ENCODE measurements around the gene CAMKV.
"Not testable (repeated sequence)": the region's sequence is repeated elsewhere in the genome, so short reads cannot be mapped to it uniquely, and the experiment has no call there.

CAMKV gene

GRCh38 chr3:49845694-49846093 lies 24.0 kb downstream of the CAMKV start:
- no peak for DNase-seq

DNA sequence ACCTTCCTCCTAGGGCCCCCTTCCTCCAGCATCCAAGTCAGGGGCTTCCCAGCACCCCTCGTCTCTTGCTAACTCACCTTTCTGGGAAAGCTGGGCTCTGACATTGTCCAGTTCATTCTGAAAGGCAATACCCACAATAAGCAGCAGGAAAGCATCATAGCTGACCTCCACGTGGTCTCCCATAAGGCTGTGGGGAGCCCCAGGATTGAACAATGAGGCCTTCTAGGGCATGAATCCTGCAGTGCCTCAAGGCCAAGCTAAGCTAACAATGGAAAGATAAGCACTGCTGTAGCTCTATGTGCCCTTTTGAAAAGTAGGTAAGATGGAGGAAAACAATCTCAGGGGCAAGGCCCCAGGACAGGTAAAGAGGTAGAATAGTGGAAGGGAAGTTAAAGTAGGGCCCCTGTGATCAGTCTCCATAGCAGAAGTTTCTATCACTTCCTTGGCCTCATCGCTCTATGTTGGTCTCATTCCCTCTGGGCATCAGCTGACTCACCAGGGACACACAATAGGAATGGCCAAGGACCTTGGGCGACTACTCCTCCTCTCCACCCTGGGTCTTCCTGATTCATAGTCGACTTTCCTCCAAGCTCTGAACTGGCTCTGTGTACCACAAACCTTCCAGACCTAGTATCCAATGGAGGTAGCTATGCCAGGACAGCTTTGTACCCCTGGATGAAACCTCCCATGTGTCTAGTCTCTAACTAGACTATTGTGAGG lies 25.1 kb downstream of the CAMKV start:
- no peak for DNase-seq

DNA sequence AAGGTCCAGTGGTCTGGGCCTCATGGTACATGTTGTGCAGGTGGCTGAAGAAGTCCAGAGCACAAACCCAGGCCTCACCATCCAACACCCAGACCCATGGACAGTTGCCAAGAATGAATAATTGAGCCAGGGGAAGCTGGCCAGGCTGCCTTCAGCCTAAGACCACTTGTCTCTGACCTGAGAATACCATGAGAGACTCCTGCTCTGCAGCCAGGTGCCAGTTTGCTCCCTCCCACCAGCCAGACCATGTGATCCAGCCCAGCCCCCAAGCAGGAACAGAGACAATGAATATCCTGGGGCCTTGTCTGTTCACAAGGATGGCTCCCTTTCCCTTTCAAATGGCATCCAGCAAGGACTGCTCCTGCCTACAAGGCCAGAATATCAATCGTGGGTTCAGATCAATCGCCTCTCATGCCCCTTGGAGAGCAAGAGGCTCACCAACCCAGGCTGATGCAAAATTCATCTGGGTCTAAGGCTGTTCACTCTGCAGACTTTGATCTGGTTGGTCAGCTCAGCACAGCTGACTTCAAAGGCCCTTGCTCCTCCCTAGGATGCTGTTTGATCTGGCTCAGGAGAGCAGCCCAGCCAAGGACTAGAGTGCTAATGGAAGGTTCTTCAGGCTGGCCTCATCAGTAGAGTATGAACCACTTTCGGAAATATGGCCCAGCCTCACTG lies 26.7 kb downstream of the CAMKV start:
- DNase-seq = no peak

DNA sequence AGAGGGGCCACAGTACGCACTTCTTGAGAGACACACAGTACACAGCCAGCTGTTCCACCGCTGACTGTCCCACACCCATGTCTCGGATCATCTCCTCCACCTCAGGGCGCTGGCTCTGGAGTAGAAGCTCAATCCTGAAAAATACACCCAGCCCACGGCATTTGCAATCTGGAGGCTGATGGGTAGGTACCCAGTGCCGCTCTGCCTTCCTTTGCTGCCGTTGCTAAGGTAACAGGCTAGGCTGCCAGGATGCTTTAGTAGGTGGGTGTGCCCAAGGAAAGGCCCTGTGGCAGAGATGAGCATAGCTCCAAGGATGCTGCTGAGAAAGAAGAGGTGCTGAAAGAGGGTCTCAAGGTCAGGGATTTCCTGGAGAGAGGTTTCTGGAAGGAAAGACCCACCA lies 27.9 kb downstream of the CAMKV start:
- DNase-seq = no peak

DNA sequence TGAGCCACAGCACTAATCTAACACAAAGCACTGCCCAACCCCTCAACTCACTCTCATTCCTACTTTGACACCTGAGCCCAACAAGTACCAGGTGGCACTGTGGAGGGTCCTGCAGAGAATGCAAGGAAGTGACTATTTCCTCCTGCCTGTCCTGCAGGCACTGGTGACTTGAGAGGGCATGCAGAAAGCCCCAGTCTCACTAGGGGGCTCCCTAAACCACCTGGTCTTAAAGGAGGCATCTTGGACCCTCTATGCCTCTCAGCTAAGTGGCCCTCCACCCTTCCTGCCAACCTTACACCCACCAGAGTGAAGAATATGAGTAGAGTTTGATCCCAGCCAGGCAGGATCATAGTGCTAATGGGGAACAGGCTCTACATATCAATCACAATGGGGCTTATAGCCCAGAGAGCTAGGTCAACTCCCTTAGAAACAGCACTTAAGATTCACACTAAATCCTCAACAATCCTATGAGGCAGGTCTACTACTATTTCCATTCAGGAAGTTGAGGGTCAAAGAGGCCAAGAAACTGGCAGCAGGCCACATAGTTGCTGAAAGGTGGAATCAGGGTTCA lies 28.5 kb downstream of the CAMKV start:
- DNase-seq = no peak

DNA sequence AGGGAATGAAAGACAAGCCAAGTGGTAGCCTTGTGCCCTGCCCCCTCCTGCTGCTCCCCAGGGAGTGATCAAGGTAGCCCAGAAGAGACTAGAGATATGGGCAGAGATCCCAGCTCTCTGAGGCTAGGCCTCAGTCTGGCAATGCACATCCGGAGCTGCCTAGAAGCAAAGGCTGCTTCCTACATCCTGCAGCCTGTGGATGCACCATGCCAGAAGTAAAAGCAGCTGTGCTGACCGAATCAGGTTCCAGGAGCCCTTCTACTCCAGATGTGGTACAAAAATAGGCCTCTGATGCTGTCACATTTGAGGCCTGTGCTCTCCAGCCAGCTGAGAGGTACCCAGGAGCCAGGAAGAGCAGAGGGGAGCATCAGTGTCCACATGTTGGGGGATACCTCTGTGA lies 29.3 kb downstream of the CAMKV start:
- DNase-seq = no peak

DNA sequence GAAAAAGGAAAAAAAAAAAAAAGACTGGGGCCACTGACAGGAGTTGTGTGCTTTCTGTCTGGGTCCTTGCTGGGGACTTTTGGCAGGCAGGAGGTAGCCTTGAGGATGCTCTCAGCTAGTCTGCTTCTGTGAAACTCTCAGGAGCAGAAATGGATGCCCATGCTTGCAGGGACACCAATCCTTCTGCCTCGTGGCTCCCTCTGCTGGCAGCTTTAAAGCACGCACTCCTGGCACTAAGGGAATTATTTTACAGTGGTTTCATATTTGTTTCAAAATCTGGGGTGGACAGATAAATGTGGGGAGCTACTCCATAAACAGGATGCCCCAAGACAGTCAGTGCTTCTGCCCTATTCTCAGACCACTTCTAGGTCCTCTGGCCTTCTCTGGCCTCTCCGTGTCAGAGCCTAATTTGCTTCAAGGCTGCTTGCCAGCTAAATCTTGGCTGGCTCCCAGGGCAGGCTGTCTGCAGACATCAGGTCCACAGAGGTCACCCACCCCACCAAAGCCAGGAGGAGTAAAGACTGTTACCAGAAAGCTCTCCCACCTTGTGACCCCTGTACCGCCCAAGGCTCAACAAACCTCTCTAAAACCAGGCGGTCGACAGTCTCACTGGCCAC lies 30.4 kb downstream of the CAMKV start:
- DNase-seq = no peak

- DNase-seq = no peak
Measured at GRCh38 chr3:49831341-49831740, 38.4 kb downstream of the CAMKV start.

GRCh38 chr3:49826016-49826415 lies 43.7 kb downstream of the CAMKV start:
- no peak for DNase-seq

DNA sequence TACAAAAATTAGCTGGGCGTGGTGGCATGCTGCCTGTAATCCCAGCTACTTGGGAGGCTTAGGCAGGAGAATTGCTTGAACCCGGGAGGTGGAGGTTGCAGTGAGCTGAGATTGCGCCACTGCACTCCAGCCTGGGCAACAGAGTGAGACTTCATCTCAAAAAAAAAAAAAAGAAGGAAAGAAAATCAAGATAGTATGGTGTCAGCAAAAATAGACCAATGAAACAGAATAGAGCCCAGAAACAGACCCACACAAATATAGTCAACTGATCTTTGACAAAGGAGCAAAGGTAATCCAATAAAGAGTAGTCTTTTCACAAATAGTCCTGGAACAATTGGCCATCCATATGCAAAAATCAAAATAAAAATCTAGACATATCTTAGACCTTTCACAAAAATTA lies 46.6 kb downstream of the CAMKV start:
- DNase-seq = not testable (repeated sequence)

DNA sequence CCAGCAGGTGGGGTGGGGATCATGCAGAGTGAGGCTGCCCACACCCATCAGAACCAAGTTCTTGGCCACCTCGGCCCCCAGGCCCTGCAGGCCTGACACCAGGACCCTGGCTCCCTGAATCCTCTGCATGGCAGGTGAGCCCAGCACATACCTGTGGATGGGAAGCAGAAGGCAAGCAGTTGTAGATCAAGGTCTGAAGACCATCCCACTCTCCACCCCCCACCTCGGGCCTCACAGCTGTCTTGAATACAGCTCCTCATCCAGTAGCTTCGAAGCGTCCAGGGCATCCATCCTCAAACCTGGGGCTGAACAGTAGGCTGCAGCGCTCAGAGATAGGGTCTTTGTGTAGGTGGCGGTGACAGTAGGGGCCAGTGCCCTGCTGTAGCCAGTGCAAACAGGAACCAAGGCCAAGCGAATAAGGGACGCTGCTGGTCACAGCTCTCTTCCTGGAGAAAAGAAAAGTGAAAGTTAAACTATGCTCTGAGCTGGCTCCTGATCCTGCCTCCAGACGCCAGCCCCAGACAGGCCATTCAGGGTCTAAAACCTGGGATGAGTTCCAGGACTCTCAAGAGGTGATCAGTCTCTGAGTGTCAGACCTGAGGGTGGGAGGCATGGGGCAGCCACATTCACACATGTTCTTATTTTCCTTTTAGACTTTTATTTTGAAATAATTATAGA lies 56.1 kb downstream of the CAMKV start, which contains the start of gene UBA7:
TSS of gene UBA7 (minus strand) at position 457 of the 678 bp plus-strand sequence. CDS start at position 291, 166 bp downstream.
- DNase-seq = peak; percentile 16

GRCh38 chr3:49812916-49813496 lies 56.7 kb downstream of the CAMKV start:
- DNase-seq = no peak
